Measurements from ENCODE around the gene EIF4EBP3.

- TF ChIP-seq POLR2AphosphoS5 (IDR thresholded peaks at IDR 0.05; ENCODE audit: low read depth, low read length) = no peak
- TF ChIP-seq POLR2A (IDR thresholded peaks at IDR 0.05; ENCODE audit: low read depth, low read length) = no peak
Measured at GRCh38 chr5:140595538-140596300, 48.3 kb downstream of the EIF4EBP3 start.

Data from GM12891 (cell line).